ENCODE data around the gene SRMS. TPM values are rescaled to one million over a fixed set of nuclear protein-coding genes. Genes with fewer than 3 reads are reported as not detected.

SRMS gene
- total RNA-seq, 1 donor: not detected

DNA sequence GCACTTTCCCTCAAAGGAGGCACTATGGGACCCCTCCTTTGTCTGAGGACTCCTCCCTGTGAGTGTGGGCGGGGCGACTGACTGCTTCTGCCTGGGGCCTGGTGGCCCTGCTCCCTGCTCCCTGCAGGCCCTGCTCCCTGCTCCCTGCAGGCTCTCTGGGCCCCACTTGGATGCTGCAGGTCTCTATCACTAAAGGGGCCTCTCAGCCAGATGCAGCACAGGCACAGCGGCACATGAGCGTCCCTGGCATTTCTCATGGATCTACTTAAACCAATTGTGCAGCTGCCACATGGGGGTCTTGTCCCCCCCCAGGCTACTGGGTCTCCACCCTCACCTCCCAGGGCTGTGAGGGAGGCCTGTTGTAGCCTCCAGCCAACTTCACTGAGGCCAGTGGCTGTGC is 56.5 kb downstream of the SRMS start:
- DNase-seq (ENCODE audit: low read depth): no peak
- no peak overlapping the region for H3K4me3 ChIP-seq (ENCODE audit: low read depth, low read length)
- TF ChIP-seq CTCF (IDR thresholded peaks at IDR 0.05; ENCODE audit: insufficient read depth, low read length): no peak

Other genes starting within 250 kb of the SRMS start
- not detected in 2 replicates for gene CHRNA4, start 186.4 kb downstream of the SRMS start, total RNA-seq (ENCODE audit: low replicate concordance)
- gene KCNQ2, start 75.1 kb downstream of the SRMS start, total RNA-seq (ENCODE audit: low replicate concordance): not detected in 2 replicates
- gene EEF1A2, start 48.7 kb downstream of the SRMS start, total RNA-seq (ENCODE audit: low replicate concordance): 0.18 TPM in 1 of 2 replicates, not detected in the other
- 35.3 and 97.0 TPM in 2 replicates for gene PPDPF, start 27.0 kb downstream of the SRMS start, total RNA-seq (ENCODE audit: low replicate concordance)
- gene PTK6, start 10.4 kb downstream of the SRMS start, total RNA-seq (ENCODE audit: low replicate concordance): not detected in 2 replicates
- gene FNDC11, start 6.4 kb upstream of the SRMS start, total RNA-seq (ENCODE audit: low replicate concordance): 0.25 and 0.45 TPM in 2 replicates
- 20.9 and 27.0 TPM in 2 replicates for gene HELZ2, start 26.5 kb upstream of the SRMS start, total RNA-seq (ENCODE audit: low replicate concordance)
- gene GMEB2, start 79.4 kb upstream of the SRMS start, total RNA-seq (ENCODE audit: low replicate concordance): 3.4 and 7.4 TPM in 2 replicates
- 9.3 and 12.1 TPM in 2 replicates for gene STMN3, start 105.7 kb upstream of the SRMS start, total RNA-seq (ENCODE audit: low replicate concordance)
- gene RTEL1, start 110.6 kb upstream of the SRMS start, total RNA-seq (ENCODE audit: low replicate concordance): 17.3 and 23.4 TPM in 2 replicates
- 0.36 TPM in 1 of 2 replicates, not detected in the other for gene TNFRSF6B, start 148.9 kb upstream of the SRMS start, total RNA-seq (ENCODE audit: low replicate concordance)
- 25.7 and 30.6 TPM in 2 replicates for gene ARFRP1, start 160.2 kb upstream of the SRMS start, total RNA-seq (ENCODE audit: low replicate concordance)
- gene ZGPAT, start 160.3 kb upstream of the SRMS start, total RNA-seq (ENCODE audit: low replicate concordance): 11.8 and 15.8 TPM in 2 replicates
- 1.7 and 2.1 TPM in 2 replicates for gene LIME1, start 188.9 kb upstream of the SRMS start, total RNA-seq (ENCODE audit: low replicate concordance)
- 31.9 and 39.2 TPM in 2 replicates for gene SLC2A4RG, start 192.0 kb upstream of the SRMS start, total RNA-seq (ENCODE audit: low replicate concordance)